ELR (cell line): ENCODE measurements around the gene MOSPD2.

Experiments used
- DNase-seq: peaks from one replicate; pipeline ENCODE4 v3.0.0-alpha.2; 2015; ENCODE audit warnings: low read depth

Gene MOSPD2

GRCh38 chrX:14872851-14873675 lies at the start of gene MOSPD2, which contains the start of gene FANCB:
Gene MOSPD2, plus strand, starts transcription at chrX:14873421. Its CDS starts 108 bp downstream, at chrX:14873529.
Gene FANCB, minus strand, starts transcription at chrX:14873069. Its CDS starts 7,559 bp downstream, at chrX:14865510.
- peak; percentile 94 for DNase-seq

DNA sequence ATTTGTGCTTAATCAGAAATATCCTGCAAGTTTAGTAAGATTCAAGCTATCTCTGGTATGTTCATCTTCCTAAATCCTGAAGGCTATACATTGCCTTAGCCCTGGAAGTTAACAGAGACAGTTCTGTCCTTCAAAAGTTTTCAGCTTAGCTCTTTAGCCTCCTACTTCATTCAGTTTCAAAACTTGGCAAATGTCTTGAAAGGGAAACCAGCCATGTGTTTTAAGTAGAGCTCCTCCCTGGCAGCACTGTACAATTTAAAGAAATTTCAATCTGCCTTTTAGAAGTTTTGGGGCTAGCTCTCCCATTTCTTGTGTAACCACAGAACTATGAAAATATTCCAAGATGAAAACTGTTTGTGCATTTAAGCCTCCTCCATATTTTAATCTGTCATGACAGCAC lies 47.4 kb upstream of the MOSPD2 start:
- no peak for DNase-seq

DNA sequence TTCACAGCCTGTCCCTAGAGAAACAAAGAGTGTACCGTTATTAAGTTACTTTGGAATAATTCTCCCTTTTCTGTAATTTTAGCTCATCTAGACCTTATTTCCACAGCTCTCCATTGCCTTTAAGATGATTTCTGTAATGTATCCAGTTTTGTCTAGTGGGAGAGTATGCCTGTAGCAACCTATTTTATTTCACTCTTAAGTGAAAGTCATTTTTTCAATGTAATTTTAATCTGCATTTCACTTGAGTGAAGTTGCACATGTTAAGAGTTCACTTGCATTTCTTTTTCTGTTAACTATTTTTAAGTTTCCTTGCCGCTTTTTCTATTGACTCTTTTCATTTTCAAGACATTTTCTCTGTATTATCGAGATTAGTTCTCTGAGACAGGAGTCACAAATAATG lies 46.9 kb upstream of the MOSPD2 start:
- no peak for DNase-seq

DNA sequence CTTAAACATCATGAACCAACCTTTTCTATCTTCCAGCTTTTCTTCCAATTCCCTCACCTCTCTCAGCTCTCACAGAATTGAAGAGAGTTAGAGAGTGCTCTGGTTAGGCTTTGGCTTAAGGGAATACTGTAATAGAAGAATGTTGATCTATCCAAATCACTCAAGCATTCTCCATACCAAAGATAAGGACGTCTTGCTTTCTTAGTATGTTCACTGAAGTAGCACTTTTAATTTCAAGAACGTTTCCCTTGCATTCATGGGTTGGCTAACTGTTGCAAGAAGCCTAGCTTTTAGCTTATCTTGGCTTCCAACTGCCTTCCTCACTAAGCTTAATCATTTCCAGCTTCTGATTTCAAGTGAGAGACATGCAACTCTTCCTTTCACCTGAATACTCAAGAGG lies 43.6 kb upstream of the MOSPD2 start:
- no peak for DNase-seq

- DNase-seq = peak; percentile 75
Observed at GRCh38 chrX:14832151-14832550, 41.1 kb upstream of the MOSPD2 start.

GRCh38 chrX:14832586-14832985 lies 40.6 kb upstream of the MOSPD2 start:
- peak; percentile 1 for DNase-seq

- no peak for DNase-seq
Observed at GRCh38 chrX:14837155-14837554, 36.1 kb upstream of the MOSPD2 start.

DNA sequence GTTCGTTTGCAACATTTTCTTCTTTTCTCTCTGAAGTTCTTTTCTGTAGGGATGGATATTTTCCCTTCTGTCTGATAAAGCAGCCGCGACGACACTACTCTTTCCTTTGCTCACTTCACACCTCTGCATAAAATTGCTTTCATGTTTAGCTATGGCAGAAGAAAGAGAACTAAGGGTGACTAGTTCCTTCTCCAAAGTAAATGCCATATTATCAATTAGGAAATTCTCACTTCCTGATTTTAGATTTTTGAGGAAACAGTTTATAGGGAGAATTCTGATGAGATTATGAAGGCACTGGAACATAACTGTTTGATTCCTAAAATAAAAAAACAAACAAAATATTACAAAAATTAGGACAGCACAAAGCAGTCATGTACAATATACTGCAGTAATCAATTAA lies 29.6 kb upstream of the MOSPD2 start:
- DNase-seq = no peak

GRCh38 chrX:14851526-14851925 lies 21.7 kb upstream of the MOSPD2 start:
- DNase-seq = no peak

DNA sequence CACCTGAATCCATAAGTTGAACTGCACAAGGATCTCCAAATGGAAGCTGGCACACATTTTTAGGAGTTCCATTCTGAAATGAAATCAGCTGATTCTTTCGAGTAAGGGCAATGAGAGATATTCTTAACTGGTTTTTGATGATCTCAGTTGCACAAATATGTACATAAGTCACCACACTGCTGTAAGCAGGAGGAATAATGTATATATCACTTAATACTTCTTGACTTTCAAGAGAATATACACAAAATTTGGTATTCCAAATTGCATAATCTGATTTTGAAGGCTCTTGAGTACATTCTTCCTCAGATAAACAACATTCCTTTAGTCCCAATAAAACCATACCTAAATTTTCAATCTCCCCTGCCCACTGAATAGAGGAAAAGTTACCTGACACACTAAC lies 8.6 kb upstream of the MOSPD2 start:
- DNase-seq = peak; percentile 52

- DNase-seq = peak; percentile 8
Observed at GRCh38 chrX:14865201-14865600, 8.0 kb upstream of the MOSPD2 start.

GRCh38 chrX:14871767-14872166 lies 1.5 kb upstream of the MOSPD2 start:
- no peak for DNase-seq

- peak; percentile 37 for DNase-seq
Observed at GRCh38 chrX:14872355-14872754, 866 bp upstream of the MOSPD2 start.

GRCh38 chrX:14873676-14874049 lies 442 bp downstream of the MOSPD2 start:
- no peak for DNase-seq

DNA sequence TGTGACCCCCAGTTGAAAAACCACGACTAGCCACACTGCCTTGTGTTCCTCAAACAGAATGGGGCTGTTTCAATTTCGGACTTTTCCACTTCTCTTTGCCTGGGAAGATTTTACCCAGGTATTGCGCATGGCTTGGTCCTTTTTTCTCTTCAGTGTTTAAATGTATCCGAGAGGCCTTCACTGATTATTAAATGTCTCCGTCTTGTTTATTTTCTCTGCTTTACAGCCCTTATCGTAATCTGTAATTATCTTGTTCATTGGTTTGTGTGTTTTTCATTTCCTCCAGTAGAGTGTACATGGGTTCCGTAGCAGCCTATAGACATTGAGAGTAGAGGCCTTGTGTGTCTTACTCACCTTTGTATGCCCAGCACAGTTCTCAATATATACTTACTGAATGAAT lies 2.4 kb downstream of the MOSPD2 start:
- no peak for DNase-seq

- no peak for DNase-seq
Observed at GRCh38 chrX:14883826-14884225, 10.6 kb downstream of the MOSPD2 start.

- DNase-seq = no peak
Observed at GRCh38 chrX:14884714-14885113, 11.5 kb downstream of the MOSPD2 start.

- no peak for DNase-seq
Observed at GRCh38 chrX:14886252-14886651, 13.0 kb downstream of the MOSPD2 start.

DNA sequence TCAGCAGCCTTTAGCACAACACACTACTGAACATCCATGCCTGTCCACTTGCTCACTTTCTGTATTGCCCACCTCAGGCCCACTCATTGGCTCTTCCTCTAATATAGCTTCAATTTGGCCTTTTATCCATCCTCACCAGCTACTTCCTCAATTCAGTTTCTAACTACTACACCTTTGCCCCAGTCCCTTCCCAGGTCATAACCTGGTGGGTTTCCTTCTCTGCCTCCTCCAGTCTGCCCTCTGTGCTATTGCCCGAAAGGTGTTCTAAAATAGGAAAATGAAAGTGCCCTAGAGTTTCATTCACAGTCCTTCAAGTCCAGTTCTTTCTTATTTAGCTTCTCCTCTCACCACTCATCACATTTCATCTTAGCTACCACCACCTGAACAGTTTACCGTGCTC lies 23.1 kb downstream of the MOSPD2 start:
- no peak for DNase-seq

GRCh38 chrX:14897042-14897441 lies 23.8 kb downstream of the MOSPD2 start:
- DNase-seq = no peak

DNA sequence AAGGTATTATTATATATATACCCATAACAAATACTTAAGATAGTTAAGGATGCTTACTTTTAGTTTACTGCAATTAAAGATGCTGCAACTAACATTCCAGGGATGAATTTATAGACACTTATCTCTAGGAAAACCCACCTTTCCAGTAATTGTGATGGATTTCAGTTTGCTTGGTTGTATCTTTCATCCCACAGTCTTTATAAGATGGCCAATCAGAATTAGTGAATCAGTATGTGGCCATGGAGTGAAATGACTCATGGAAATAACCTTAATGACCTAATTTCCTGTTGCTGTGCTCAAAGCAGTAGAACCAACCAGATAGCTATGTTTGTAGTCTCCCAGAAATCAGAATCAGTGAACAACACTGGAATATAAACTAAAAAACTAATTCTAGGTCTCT lies 26.4 kb downstream of the MOSPD2 start:
- DNase-seq = peak; percentile 76

DNA sequence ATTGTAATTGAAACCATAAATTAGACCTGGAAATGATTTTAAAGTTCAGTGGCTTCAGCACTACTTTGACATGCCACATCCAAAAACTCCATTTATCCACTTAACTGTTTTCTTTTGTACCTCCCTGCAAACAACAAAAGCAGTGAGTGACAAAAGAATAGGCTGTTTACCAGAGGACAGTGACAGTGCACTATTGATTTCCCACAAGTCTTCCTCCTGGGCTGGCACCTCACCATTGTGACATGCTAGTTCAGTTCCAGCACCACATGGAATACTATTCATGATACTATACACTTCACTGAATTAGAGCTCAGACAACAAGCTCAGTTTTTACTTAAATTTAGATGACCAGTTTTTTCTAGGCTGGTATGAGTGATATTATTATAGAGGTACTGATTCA lies 29.3 kb downstream of the MOSPD2 start:
- no peak for DNase-seq

DNA sequence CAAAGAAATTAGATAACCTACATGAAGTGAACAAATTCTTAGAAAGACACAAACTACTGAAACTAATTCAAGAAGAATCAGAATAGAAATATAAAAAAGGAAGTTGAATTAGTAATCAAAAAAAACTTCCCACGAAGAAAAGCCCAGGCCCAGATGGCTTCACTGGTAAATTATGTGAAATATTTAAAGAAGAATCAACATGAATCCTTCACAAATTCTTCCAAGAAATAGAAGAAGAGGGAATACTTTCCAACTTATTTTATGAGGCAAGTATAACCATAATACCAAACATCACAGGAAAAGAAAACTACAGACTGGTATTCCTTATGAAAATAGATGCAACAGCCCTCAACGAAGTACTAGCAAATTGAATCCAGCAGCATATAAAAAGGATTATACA lies 30.7 kb downstream of the MOSPD2 start:
- no peak for DNase-seq

GRCh38 chrX:14913241-14913640 lies 40.0 kb downstream of the MOSPD2 start:
- peak; percentile 15 for DNase-seq
